Choroid plexus epithelial cell (primary cell): ENCODE measurements around the gene GPR39.

Experiments
- DNase-seq: peaks from one replicate; pipeline ENCODE4 v3.0.0-alpha.2; 2010; ENCODE audit warnings: low read depth
- H3K4me3 ChIP-seq: 2 replicates; pipeline ENCODE4 v1.5.1; 2011; ENCODE audit warnings: low read depth, mild to moderate bottlenecking, control low read depth, low read length, moderate library complexity
- TF ChIP-seq, protein P1 (sequence below): conservative IDR thresholded peaks from 2 replicates; pipeline ENCODE4 v1.5.1; 2011; ENCODE audit warnings: low read depth, mild to moderate bottlenecking, control low read depth, inconsistent platforms, low read length, moderate library complexity

GPR39 gene

DNA sequence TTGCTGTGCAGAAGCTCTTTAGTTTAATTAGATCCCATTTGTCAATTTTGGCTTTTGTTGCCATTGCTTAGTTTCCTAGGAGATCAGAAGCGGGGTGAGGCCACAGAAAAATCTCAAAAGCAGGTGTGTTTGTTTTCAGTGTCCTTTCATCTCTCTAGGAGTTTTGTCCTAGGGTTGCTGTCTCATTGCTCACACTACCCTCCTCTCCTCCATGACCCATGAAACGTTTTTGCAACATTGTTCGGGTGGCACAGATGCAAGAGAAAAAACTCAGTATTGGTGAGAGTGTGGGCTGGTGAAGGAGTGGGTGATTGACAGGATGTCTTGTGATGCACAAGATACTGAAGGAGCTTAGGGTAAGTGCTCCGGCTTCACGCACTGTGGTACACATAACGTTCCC is 149.8 kb downstream of the GPR39 start:
- no peak overlapping the region for H3K4me3 ChIP-seq
- TF ChIP-seq, protein P1, sequence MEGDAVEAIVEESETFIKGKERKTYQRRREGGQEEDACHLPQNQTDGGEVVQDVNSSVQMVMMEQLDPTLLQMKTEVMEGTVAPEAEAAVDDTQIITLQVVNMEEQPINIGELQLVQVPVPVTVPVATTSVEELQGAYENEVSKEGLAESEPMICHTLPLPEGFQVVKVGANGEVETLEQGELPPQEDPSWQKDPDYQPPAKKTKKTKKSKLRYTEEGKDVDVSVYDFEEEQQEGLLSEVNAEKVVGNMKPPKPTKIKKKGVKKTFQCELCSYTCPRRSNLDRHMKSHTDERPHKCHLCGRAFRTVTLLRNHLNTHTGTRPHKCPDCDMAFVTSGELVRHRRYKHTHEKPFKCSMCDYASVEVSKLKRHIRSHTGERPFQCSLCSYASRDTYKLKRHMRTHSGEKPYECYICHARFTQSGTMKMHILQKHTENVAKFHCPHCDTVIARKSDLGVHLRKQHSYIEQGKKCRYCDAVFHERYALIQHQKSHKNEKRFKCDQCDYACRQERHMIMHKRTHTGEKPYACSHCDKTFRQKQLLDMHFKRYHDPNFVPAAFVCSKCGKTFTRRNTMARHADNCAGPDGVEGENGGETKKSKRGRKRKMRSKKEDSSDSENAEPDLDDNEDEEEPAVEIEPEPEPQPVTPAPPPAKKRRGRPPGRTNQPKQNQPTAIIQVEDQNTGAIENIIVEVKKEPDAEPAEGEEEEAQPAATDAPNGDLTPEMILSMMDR: no peak
- DNase-seq: no peak

DNA sequence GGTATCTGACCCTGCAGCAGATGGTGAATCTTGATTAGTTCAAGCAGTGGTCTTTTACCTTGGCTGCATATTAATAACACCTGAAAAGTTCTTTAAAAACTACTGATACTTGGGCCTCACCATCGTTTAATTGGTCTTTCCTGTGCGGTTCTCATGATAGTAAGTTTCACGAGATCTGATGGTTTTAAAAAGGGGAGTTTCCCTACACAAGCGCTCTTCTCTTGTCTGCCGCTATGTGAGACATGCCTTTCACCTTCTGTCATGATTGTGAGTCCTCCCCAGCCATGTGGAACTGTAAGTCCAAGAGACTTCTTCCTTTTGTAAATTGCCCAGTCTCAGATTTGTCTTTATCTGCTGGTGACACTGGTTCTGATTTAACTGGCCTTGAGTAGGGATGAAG is 151.1 kb downstream of the GPR39 start:
- DNase-seq: no peak
- no peak overlapping the region for H3K4me3 ChIP-seq
- TF ChIP-seq, protein P1: no peak

DNA sequence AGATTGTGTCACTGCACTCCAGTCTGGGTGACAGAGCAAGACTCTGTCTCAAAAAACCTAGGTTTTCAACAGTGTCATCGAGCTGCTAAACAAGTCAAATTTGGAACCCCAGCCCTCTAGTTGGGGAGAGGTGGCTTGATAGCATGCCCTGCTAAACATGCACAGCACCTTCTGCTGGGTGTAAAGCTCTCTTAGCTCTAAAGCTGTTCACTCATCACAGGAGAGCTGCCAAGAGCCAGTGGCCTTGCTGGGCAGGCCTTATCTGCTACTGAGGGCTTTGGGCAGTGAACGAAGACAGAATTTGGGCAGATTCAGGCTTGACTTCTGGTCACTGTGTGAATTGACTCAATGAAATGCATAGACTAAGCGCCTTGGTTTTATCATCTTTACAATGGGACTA is 152.1 kb downstream of the GPR39 start:
- no peak overlapping the region for H3K4me3 ChIP-seq
- no peak for DNase-seq
- TF ChIP-seq, protein P1: no peak

DNA sequence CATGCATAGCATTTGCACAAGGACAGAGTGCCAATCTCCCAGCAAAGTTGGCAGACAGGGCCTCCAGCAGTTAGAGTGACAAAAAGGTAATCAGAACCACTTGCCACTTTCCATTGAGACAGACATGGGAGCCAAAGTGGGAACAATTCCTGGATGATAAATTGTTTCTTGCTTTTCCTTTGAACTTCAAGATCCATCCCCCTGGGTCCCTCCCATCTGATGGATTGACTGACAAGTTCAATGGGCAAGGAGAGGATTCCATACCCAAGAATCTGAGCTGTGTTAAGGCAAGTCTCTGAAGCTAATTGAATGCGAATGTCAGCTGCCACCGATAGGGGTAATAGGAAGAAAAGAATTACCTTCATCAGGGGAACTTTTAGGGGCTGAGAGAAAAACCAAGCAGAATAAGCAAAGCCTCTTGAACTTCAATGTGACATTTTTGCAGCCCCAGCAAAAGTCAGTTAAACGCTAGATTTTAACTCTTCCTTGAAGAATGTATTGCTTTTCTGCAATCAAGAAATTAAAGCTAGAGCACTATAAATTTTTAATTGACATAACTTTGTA is 156.9 kb downstream of the GPR39 start:
- H3K4me3 ChIP-seq: no peak overlapping the region
- no peak for DNase-seq
- TF ChIP-seq, protein P1: no peak

DNA sequence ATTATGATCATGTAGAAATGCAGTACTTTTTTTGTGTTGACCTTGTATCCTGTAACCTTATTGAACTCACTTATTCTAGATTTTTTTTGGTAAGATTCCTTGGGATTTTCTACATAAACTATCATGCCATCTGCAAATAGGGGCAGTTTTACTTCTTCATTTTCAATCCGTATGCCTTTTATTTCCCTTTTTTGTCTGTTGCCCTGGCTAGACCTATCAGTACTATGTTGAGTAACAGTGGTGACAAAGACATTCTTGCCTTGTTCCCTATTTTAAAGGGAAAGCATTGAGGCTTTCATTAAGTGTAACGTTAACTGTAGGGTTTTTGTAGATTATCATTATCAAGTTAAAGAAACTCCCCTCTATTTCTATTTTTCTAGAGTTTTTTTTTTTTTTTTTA is 161.1 kb downstream of the GPR39 start:
- TF ChIP-seq, protein P1: no peak
- no peak overlapping the region for H3K4me3 ChIP-seq
- no peak for DNase-seq

DNA sequence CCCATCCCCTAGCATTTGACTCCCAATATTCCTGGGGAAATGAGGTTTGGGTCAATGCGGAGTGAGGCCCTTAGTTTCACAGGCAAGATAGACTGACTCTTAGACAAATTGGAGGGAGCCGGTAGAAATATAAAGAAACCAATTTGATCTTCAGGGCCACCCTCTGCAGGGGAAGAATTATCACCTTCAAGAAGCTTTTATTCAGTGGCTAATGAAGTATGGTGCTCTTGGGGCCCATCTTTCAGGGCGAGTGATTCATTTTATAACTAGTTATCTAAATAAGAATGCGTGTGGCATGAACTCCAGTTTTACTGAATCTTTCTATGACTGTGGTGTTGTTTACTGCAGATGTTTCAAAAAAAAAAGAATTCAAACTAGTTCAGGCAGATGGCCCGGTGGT is 165.0 kb downstream of the GPR39 start:
- DNase-seq: no peak
- no peak overlapping the region for H3K4me3 ChIP-seq
- TF ChIP-seq, protein P1: no peak

DNA sequence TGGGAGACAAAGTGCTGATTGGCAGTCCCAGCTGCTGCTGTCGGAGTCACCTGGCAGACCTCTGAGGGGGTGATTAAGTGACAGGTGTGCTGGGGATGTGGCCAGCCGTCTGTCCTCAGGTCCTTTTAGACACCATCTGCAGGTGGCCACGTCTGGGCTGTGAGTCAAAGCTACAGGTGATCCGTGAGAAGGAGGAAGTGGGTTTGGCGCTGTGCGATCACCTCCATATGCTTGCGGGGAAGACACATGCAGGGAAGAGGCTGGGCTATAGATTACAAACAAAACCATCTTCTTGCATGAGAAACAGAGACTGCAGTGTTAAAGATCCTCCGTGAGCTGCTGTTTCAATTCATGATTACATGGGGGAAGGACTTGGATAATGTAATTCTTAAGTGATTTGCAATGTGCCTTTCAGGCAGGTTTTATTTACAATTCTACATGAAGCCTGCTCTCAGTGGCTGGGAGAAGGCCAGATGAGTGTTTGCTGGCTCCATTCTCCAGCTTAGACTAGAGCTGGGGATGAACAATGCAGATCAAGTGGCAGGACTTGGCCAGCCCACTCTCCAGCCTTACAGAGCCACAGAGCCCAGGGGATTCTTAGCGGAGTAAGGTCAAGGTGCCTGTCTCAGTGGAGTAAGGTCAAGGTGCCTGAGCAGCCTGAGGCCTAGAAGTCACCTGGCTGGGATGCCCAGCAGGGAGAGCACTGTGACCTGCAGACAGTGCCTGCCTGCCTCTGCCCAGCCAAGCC is 165.6 kb downstream of the GPR39 start:
- DNase-seq: no peak

More for the DNA sequence above, 165.6 kb downstream of the GPR39 start:
- no peak overlapping the region for H3K4me3 ChIP-seq
- TF ChIP-seq, protein P1: no peak
